Tibial artery (tissue), 4 donors: Measurements from ENCODE around the gene SETD6.
"Not testable (repeated sequence)": the region's sequence is repeated elsewhere in the genome, so short reads cannot be mapped to it uniquely, and the experiment has no call there.

Experiments used
- DNase-seq, 2 donors: peaks; one replicate each; pipeline ENCODE4 v3.0.0-alpha.2; 2019
- H3K27ac ChIP-seq, 2 donors: fragments of 200-600 bp; sonication (generic) in 1 of 2; 1 replicate in 1 of 2; 2 replicates in 1 of 2; pipeline ENCODE4 v1.5.1; 2018 to 2019; ENCODE audit warnings: mild to moderate bottlenecking in 1 of 2
- H3K27me3 ChIP-seq, 2 donors: fragments of 200-600 bp; sonication (generic) in 1 of 2; one replicate each; pipeline versions ENCODE4 v1.5.1 to v1.6.0; 2016 to 2019
- H3K36me3 ChIP-seq, 3 donors: fragments of 200-600 bp; sonication (generic) in 2 of 3; one replicate each; pipeline ENCODE4 v1.5.1; 2016 to 2019; ENCODE audit warnings: mild to moderate bottlenecking in 2 of 3
- H3K4me1 ChIP-seq, 4 donors: fragments of 200-600 bp; sonication (generic) in 2 of 4; 1 replicate in 3 of 4; 2 replicates in 1 of 4; pipeline ENCODE4 v1.5.1; 2016 to 2019
- H3K4me3 ChIP-seq, 2 donors: fragments of 200-600 bp; sonication (generic) in 1 of 2; 1 replicate in 1 of 2; 2 replicates in 1 of 2; pipeline ENCODE4 v1.5.1; 2018 to 2019; ENCODE audit warnings: mild to moderate bottlenecking in 2 of 2
- H3K9me3 ChIP-seq, 3 donors: fragments of 200-600 bp; sonication (generic) in 1 of 3; one replicate each; pipeline ENCODE4 v1.5.1; 2016 to 2019
- intact Hi-C: fragments of 100-400 bp; cut with DNase I; formaldehyde crosslinking; loops from one replicate; pipeline ENCODE4 v1.15.0; 2023; ENCODE audit warnings: low total_unique reads
- TF ChIP-seq, protein P1 (sequence below), 2 experiments: fragments of 200-600 bp in 1 of 2; fragments of 450-650 bp in 1 of 2; IDR thresholded peaks; one replicate each; pipeline ENCODE4 v1.5.1; 2017 to 2019; ENCODE audit warnings: antibody characterized with exemption in 2 of 2, mild to moderate bottlenecking in 1 of 2, moderate library complexity in 1 of 2

Gene SETD6

DNA sequence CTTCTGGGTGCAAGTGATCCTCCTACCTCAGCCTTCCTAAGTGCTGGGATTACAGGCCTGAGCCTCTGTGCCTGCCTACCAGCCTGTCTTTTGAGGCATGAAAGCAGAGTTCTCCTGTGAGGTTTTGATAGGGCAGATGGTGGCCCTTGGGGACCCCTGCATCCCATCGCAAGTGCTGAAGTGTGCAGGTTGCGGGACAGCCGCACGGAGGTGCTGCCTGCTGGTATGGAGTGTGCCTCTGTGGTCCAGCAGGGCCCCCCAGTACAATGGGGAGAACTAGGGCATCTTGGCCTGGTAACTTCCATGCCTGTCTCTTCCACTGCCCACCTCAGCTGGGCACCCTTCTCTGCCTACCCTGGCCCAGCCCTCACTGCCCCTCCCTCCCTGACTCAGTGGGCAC, 25.3 kb upstream of the SETD6 start:
- no peaks in the 10 kb centered on the region for H3K9me3 ChIP-seq
- no peak for DNase-seq
- intact Hi-C loops: no loop called here

DNA sequence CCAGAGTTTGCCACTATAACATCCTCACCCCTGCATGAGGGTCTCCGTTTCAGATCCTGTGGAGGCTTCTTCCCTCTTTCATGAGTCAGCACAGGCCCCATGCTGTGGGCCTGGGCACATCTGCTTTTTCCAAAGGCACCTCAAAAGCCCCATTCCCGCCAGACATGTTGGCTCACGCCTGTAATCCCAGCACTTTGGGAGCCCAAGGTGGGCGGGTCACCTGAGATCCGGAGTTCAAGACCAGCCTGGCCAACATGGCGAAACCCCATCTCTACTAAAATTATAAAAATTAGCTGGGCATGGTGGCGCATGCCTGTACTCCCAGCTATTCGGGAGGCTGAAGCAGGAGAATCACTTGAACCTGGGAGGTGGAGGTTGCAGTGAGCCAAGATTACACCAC, 24.8 kb upstream of the SETD6 start:
- H3K9me3 ChIP-seq, H3K4me3 ChIP-seq, intact Hi-C loops, DNase-seq, H3K27ac ChIP-seq, H3K36me3 ChIP-seq: not testable (repeated sequence)
- H3K27me3 ChIP-seq: peaks cover 0 to 17% of the 10 kb centered on the region in 2 donors
- peaks cover 0 to 12% (median 7%) of the 10 kb centered on the region in 4 donors for H3K4me1 ChIP-seq

More for the DNA sequence above, 25.3 kb upstream of the SETD6 start:
- TF ChIP-seq, protein P1, sequence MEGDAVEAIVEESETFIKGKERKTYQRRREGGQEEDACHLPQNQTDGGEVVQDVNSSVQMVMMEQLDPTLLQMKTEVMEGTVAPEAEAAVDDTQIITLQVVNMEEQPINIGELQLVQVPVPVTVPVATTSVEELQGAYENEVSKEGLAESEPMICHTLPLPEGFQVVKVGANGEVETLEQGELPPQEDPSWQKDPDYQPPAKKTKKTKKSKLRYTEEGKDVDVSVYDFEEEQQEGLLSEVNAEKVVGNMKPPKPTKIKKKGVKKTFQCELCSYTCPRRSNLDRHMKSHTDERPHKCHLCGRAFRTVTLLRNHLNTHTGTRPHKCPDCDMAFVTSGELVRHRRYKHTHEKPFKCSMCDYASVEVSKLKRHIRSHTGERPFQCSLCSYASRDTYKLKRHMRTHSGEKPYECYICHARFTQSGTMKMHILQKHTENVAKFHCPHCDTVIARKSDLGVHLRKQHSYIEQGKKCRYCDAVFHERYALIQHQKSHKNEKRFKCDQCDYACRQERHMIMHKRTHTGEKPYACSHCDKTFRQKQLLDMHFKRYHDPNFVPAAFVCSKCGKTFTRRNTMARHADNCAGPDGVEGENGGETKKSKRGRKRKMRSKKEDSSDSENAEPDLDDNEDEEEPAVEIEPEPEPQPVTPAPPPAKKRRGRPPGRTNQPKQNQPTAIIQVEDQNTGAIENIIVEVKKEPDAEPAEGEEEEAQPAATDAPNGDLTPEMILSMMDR (IDR thresholded peaks at IDR 0.05): no peak
- H3K27ac ChIP-seq: no peak overlapping the region
- no peak overlapping the region for H3K4me3 ChIP-seq
- no peaks in the 10 kb centered on the region for H3K36me3 ChIP-seq
- H3K4me1 ChIP-seq: peaks cover 0 to 7% (median 5%) of the 10 kb centered on the region in 4 donors
- H3K27me3 ChIP-seq: peaks cover 0 to 20% of the 10 kb centered on the region in 2 donors

DNA sequence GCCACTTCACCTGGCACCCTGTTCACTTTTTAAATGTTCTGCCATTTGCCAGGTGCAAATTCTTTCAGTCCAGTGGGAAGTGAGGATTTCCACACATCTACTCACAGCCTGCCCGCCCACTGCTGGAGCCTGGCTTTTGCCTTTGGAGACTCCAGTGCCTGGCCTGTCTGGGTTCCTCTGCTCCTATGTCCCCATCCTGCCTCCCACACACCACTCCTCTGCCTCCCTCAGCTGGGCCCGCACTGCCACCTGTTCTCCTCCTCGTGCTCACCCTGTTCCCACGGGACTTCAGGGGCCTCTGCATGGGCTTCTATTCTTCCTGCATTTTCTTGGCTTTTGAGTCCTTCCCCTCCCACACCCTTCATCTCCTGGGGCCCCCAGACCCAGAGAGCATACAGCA, 23.3 kb upstream of the SETD6 start:
- Histone ChIP-seq H3K36me3 (no peaks in the 10 kb centered on the region), H3K9me3 (no peaks in the 10 kb centered on the region), H3K27me3 (peaks cover 0 to 12% of the 10 kb centered on the region in 2 donors), H3K4me3 (no peak overlapping the region), H3K27ac (no peak overlapping the region), H3K4me1 (peaks cover 0 to 13% (median 8%) of the 10 kb centered on the region in 4 donors)
- intact Hi-C loops: no loop called here
- DNase-seq: no peak
- TF ChIP-seq, protein P1 (IDR thresholded peaks at IDR 0.05): no peak

DNA sequence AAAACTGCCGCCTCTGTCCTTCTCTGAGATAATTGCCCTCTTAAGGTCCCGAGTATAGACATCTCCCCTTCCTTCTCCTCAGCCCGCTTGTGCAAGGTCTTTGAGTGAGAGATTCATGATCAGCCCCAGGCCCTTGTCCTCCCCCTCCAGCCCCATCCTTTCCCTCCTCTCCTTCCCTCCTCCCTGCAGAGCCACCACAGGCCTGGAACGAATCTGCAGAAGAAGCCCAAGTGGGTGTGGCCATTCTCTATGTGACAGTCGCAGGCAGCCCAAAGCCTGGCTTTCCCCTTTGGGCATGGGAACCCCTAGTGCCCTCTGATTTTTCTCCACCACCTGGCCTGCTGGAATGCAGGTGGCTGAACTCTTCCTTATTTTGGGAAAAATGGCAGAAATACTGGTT, 22.6 kb upstream of the SETD6 start:
- Histone ChIP-seq H3K9me3 (no peaks in the 10 kb centered on the region), H3K4me3 (no peak overlapping the region), H3K36me3 (no peaks in the 10 kb centered on the region), H3K27me3 (peaks cover 0 to 12% of the 10 kb centered on the region in 2 donors), H3K27ac (no peak overlapping the region), H3K4me1 (peaks cover 0 to 10% (median 4%) of the 10 kb centered on the region in 4 donors)
- intact Hi-C loops: no loop called here
- no peak for DNase-seq
- TF ChIP-seq, protein P1 (IDR thresholded peaks at IDR 0.05): no peak

DNA sequence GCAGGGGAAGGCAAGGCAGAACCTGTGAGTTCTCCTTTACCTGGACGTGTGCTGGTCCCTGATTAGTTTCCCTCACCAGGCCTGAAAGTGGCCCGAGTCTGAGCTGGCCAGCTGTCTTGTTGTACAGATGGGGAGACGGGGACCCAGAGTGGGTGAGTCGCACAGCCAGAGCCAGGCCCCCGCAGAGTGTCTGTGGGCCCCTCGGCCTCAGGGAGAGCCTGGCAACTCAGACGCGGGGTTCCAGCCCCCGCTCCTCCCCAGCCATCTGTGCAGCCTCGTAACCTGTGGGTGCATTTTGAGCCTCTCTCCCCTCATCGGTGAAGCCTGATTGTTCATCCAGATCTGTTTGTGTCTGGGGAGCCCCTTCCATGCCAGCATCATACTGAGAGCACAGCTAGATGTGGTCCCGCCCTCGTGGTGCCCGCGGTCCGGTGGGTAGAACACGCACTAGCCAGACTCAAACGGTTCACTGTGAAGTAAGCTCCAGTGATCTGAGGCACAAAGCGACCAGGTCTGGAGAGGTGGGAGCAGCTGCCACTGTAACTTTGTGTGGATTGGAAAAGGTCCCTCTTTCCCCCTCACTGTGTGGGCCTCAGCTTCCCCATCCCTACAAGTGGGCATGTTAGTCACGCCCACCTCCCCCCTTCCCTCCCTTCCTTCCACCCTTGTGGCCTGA, 21.4 kb upstream of the SETD6 start:
- Histone ChIP-seq H3K4me3 (no peak overlapping the region), H3K9me3 (no peaks in the 10 kb centered on the region), H3K27ac (no peak overlapping the region), H3K27me3 (peaks cover 0 to 4% of the 10 kb centered on the region in 2 donors), H3K36me3 (no peaks in the 10 kb centered on the region), H3K4me1 (peaks cover 0 to 10% (median 3%) of the 10 kb centered on the region in 4 donors)
- no peak for DNase-seq
- intact Hi-C loops: no loop called here
- TF ChIP-seq, protein P1 (IDR thresholded peaks at IDR 0.05): no peak

DNA sequence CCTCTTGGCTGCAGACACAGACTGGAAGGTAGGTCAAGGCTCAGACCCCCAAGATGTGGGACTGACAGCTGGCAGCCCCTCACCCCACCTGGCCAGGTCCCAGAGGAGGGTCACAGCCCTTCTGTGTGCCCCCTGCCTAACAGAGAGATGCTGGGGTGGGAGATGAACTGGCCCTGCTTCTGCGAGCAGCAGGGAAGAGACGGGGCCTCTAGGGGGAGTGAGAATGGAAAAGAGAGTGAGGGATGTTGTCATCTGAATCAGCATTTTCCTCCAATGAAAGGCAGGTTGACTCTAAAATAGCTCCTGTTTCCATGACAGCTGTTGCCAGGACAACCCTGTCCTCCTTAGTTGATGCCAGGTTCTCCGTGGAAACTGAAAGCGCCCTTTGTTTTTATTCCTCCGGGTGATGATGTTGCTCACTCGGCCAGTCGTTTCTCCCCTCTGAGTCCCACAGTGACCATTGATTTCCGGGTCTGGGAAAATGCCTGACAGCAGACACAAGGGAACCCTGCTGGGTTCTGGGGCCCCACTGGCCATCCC, 20.3 kb upstream of the SETD6 start:
- intact Hi-C loops: no loop called here
- H3K4me3 ChIP-seq: peak overlapping the region in 1 of 2 donors; percentile 24
- peaks cover 0 to 12% (median 4%) of the 10 kb centered on the region in 4 donors for H3K4me1 ChIP-seq
- TF ChIP-seq, protein P1 (IDR thresholded peaks at IDR 0.05): peak in 1 of 2 experiments; percentile 32
- H3K9me3 ChIP-seq: no peaks in the 10 kb centered on the region
- peak; percentile 64 to 77 for DNase-seq
- peaks cover 0 to 7% of the 10 kb centered on the region in 2 donors for H3K27me3 ChIP-seq
- H3K36me3 ChIP-seq: no peaks in the 10 kb centered on the region
- no peak overlapping the region for H3K27ac ChIP-seq
